HepG2 (cell line): ENCODE results near the gene PCYT2. TPM values are rescaled to one million over a fixed set of nuclear protein-coding genes. Genes with fewer than 3 reads are reported as not detected.

Experiments used
- ATAD3A ChIP-seq: sonication (generic); formaldehyde crosslinking; IDR thresholded peaks from 2 replicates; pipeline ENCODE4 v1.4.0; 2020; ENCODE audit warnings: missing genetic modification reagents
- ATF1 ChIP-seq: IDR thresholded peaks from 2 replicates; pipeline ENCODE4 v1.6.1; 2016; ENCODE audit warnings: mild to moderate bottlenecking, control low read depth
- EED ChIP-seq: sonication (generic); formaldehyde crosslinking; IDR thresholded peaks from 2 replicates; pipeline ENCODE4 v1.5.0; 2020; ENCODE audit warnings: mild to moderate bottlenecking, missing genetic modification reagents
- FLYWCH1 ChIP-seq: sonication (generic); formaldehyde crosslinking; IDR thresholded peaks from 2 replicates; pipeline ENCODE4 v1.8.1; 2023; ENCODE audit warnings: mild to moderate bottlenecking, missing genetic modification reagents
- MYC ChIP-seq: sonication (generic); formaldehyde crosslinking; IDR thresholded peaks from 2 replicates; pipeline ENCODE4 v1.9.0; 2021; ENCODE audit warnings: missing genetic modification reagents, borderline replicate concordance
- SNAI1 ChIP-seq: sonication (generic); formaldehyde crosslinking; IDR thresholded peaks from 2 replicates; pipeline ENCODE4 v1.5.0; 2020; ENCODE audit warnings: mild to moderate bottlenecking, missing genetic modification reagents, borderline replicate concordance
- ZNF124 ChIP-seq: sonication (generic); formaldehyde crosslinking; IDR thresholded peaks from 2 replicates; pipeline ENCODE4 v1.4.0; 2020; ENCODE audit warnings: missing genetic modification reagents
- ZNF501 ChIP-seq: sonication (generic); formaldehyde crosslinking; IDR thresholded peaks from 2 replicates; pipeline ENCODE4 v1.5.1; 2020; ENCODE audit warnings: mild to moderate bottlenecking, moderate library complexity, missing genetic modification reagents
- ZNF605 ChIP-seq: sonication (generic); formaldehyde crosslinking; IDR thresholded peaks from 2 replicates; pipeline ENCODE4 v1.8.0; 2022; ENCODE audit warnings: mild to moderate bottlenecking, missing genetic modification reagents
- ZSCAN29 ChIP-seq: sonication (generic); formaldehyde crosslinking; conservative IDR thresholded peaks from 2 replicates; pipeline ENCODE4 v1.4.0; 2020; ENCODE audit warnings: mild to moderate bottlenecking, missing genetic modification reagents
- ZSCAN9 ChIP-seq: IDR thresholded peaks from 2 replicates; pipeline ENCODE4 v1.6.1; 2016; ENCODE audit warnings: borderline replicate concordance
- polyA plus RNA-seq, 8 experiments: library from polyadenylated mRNA; depleted of rRNA in 3 of 8; stranded (reverse) in 7 of 8; unstranded in 1 of 8; fragments of >200 nt; fragmentation: Illumina TruSeq in 4 of 8; extraction: Trizol in 4 of 8; gene quantifications; 2 replicates each; pipeline versions ENCODE4 v1.2.1 to v1.2.3, GENCODE V29; 2011 to 2016; ENCODE audit warnings: low read depth in 4 of 8, missing spikeins in 1 of 8, mixed read lengths in 1 of 8; ENCODE audit not compliant: insufficient read depth in 1 of 8
- total RNA-seq, 5 experiments: library from RNA; depleted of rRNA; stranded (reverse); fragments of >200 nt; fragmentation: Illumina TruSeq; extraction: Trizol; gene quantifications; 2 replicates each; pipeline ENCODE4 v1.2.3, GENCODE V29; 2016; ENCODE audit warnings: low read depth in 1 of 5
- TF ChIP-seq, protein P1 (sequence below): sonication (generic); formaldehyde crosslinking; IDR thresholded peaks from 2 replicates; pipeline ENCODE4 v1.9.0; 2021; ENCODE audit warnings: missing genetic modification reagents, borderline replicate concordance
- TF ChIP-seq, protein P2 (sequence below): sonication (generic); formaldehyde crosslinking; IDR thresholded peaks from 2 replicates; pipeline ENCODE4 v1.5.0; 2020; ENCODE audit warnings: mild to moderate bottlenecking, missing genetic modification reagents, borderline replicate concordance
- TF ChIP-seq, protein P3 (sequence below): sonication (generic); formaldehyde crosslinking; IDR thresholded peaks from 2 replicates; pipeline ENCODE4 v1.4.0; 2020; ENCODE audit warnings: low read depth, mild to moderate bottlenecking, missing genetic modification reagents
- TF ChIP-seq, protein P4 (sequence below): sonication (generic); formaldehyde crosslinking; IDR thresholded peaks from 2 replicates; pipeline ENCODE4 v1.4.0; 2020; ENCODE audit warnings: mild to moderate bottlenecking, missing genetic modification reagents
- TF ChIP-seq, protein P5 (sequence below): sonication (generic); formaldehyde crosslinking; IDR thresholded peaks from 2 replicates; pipeline ENCODE4 v1.5.1; 2020; ENCODE audit warnings: missing genetic modification reagents, mild to moderate bottlenecking, borderline replicate concordance

PCYT2 gene
- total and polyA plus RNA-seq, 2 of the 13 experiments (the other 11 are each of a cell fraction or from before 2014, with no cell fraction given): 147 to 297 TPM

DNA sequence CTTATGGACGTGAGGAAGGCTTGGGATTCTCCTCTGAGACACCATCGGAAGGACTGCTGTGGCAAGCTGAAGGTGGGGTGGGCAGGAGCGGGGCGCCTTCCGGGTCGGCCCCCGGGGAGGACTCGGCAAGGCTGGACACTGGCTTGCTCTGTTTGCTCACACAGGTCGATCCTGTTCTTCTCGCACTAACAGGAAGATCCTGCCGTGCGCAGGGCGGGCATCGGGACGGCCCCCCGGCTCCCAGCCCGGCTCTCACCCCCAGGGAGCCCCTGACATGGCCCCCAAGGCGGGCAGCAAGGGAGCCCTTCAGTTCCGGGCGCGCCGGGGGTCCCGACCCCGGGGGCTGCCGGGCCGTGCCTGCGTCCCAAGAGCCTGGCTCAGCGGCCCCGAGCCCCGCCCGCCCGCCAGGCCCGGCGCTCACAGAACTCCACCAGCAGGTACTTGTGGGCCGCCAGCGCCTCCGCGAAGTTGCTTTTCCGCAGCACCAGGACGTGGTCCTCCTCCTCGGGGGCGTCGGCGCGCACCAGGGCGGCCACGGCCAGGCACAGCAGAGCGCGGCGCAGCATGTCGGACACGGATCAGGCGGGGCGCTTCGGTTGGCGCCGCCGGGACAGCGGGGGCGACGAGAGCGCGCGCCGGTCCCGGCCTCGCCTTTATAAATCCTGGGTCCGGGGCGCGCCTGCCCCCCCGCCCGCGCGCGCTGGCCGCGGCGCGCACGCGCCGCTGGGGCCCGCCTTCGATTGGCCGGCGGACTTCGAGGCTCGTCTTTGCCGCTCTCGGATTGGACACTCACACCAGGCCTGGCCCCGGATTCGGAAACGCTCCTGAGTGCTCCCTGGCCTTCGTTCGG lies 51.1 kb downstream of the PCYT2 start, which contains the start of gene P4HB (continued):
- TF ChIP-seq, protein P1, sequence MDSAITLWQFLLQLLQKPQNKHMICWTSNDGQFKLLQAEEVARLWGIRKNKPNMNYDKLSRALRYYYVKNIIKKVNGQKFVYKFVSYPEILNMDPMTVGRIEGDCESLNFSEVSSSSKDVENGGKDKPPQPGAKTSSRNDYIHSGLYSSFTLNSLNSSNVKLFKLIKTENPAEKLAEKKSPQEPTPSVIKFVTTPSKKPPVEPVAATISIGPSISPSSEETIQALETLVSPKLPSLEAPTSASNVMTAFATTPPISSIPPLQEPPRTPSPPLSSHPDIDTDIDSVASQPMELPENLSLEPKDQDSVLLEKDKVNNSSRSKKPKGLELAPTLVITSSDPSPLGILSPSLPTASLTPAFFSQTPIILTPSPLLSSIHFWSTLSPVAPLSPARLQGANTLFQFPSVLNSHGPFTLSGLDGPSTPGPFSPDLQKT: peak; percentile 85; the same call in 1 of the 2 replicates
- TF ChIP-seq, protein P2, sequence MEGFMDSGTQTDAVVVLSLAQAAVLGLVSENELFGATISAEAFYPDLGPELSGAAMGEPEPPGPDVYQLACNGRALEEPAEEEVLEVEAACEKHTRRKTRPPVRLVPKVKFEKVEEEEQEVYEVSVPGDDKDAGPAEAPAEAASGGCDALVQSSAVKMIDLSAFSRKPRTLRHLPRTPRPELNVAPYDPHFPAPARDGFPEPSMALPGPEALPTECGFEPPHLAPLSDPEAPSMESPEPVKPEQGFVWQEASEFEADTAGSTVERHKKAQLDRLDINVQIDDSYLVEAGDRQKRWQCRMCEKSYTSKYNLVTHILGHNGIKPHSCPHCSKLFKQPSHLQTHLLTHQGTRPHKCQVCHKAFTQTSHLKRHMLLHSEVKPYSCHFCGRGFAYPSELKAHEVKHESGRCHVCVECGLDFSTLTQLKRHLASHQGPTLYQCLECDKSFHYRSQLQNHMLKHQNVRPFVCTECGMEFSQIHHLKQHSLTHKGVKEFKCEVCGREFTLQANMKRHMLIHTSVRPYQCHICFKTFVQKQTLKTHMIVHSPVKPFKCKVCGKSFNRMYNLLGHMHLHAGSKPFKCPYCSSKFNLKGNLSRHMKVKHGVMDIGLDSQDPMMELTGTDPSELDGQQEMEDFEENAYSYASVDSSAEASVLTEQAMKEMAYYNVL (CRISPR knock-in tag): no peak
- TF ChIP-seq, protein P3, sequence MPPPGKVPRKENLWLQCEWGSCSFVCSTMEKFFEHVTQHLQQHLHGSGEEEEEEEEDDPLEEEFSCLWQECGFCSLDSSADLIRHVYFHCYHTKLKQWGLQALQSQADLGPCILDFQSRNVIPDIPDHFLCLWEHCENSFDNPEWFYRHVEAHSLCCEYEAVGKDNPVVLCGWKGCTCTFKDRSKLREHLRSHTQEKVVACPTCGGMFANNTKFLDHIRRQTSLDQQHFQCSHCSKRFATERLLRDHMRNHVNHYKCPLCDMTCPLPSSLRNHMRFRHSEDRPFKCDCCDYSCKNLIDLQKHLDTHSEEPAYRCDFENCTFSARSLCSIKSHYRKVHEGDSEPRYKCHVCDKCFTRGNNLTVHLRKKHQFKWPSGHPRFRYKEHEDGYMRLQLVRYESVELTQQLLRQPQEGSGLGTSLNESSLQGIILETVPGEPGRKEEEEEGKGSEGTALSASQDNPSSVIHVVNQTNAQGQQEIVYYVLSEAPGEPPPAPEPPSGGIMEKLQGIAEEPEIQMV (CRISPR knock-in tag): 0 out of 2 replicates have a peak, but pooled peaks have one; percentile 7
- TF ChIP-seq FLYWCH1 (CRISPR knock-in tag) (no peak), EED (CRISPR knock-in tag) (0 out of 2 replicates have a peak, but pooled peaks have one; percentile 26), MYC (CRISPR knock-in tag) (no peak; the same call in 1 of the 2 replicates), ATAD3A (CRISPR knock-in tag) (no peak), ZNF124 (no peak; the same call in 1 of the 2 replicates), ZSCAN9 (CRISPR knock-in tag) (no peak), ZNF605 (CRISPR knock-in tag) (no peak), ATF1 (CRISPR knock-in tag) (no peak), SNAI1 (no peak), ZNF501 (no peak; the same call in 1 of the 2 replicates), ZSCAN29 (no peak; the same call in 1 of the 2 replicates)
- TF ChIP-seq, protein P4, sequence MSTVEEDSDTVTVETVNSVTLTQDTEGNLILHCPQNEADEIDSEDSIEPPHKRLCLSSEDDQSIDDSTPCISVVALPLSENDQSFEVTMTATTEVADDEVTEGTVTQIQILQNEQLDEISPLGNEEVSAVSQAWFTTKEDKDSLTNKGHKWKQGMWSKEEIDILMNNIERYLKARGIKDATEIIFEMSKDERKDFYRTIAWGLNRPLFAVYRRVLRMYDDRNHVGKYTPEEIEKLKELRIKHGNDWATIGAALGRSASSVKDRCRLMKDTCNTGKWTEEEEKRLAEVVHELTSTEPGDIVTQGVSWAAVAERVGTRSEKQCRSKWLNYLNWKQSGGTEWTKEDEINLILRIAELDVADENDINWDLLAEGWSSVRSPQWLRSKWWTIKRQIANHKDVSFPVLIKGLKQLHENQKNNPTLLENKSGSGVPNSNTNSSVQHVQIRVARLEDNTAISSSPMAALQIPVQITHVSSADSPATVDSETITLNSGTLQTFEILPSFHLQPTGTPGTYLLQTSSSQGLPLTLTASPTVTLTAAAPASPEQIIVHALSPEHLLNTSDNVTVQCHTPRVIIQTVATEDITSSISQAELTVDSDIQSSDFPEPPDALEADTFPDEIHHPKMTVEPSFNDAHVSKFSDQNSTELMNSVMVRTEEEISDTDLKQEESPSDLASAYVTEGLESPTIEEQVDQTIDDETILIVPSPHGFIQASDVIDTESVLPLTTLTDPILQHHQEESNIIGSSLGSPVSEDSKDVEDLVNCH (CRISPR knock-in tag): no peak
- TF ChIP-seq, protein P5, sequence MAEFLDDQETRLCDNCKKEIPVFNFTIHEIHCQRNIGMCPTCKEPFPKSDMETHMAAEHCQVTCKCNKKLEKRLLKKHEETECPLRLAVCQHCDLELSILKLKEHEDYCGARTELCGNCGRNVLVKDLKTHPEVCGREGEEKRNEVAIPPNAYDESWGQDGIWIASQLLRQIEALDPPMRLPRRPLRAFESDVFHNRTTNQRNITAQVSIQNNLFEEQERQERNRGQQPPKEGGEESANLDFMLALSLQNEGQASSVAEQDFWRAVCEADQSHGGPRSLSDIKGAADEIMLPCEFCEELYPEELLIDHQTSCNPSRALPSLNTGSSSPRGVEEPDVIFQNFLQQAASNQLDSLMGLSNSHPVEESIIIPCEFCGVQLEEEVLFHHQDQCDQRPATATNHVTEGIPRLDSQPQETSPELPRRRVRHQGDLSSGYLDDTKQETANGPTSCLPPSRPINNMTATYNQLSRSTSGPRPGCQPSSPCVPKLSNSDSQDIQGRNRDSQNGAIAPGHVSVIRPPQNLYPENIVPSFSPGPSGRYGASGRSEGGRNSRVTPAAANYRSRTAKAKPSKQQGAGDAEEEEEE (CRISPR knock-in tag): no peak
